Measurements from ENCODE around the gene SUV39H2. TPM values are rescaled to one million over a fixed set of nuclear protein-coding genes. Genes with fewer than 3 reads are reported as not detected.
"Not testable (repeated sequence)": the region's sequence is repeated elsewhere in the genome, so short reads cannot be mapped to it uniquely, and the experiment has no call there.

The SUV39H2 gene
- total and polyA plus RNA-seq, 8 donors, result 1.1 to 5.9 (median 3.1) TPM

DNA sequence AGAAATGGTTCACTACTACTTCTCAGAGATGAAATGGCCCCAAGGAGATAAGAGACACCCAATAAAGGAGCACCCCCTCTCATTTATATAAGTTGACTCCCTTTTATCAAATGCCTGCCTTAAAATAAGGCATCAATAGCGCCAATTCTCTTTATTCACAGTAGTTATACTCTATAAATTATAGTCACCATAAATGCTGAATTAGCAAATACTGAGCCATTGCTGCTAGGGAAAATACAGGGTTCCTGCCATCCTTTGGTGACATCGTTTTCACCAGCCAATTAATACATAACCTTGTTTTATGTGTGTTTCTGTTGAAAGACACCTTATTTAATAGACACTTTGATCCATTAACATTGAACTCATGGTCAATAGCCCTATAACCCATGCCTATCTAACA is 46.6 kb downstream of the SUV39H2 start:
- intact Hi-C loops (cut with DNase I), result no loop called here
- no peaks in the 10 kb centered on the region for H3K4me1 ChIP-seq
- DNase-seq (no peak), ATAC-seq (no peak), FAIRE-seq (no peak)
- no peak overlapping the region for H3K27ac ChIP-seq
- 96 to 100% methylated on average over 2 of the region's 2 CpGs for WGBS, 2 donors
- TF ChIP-seq, protein P1, sequence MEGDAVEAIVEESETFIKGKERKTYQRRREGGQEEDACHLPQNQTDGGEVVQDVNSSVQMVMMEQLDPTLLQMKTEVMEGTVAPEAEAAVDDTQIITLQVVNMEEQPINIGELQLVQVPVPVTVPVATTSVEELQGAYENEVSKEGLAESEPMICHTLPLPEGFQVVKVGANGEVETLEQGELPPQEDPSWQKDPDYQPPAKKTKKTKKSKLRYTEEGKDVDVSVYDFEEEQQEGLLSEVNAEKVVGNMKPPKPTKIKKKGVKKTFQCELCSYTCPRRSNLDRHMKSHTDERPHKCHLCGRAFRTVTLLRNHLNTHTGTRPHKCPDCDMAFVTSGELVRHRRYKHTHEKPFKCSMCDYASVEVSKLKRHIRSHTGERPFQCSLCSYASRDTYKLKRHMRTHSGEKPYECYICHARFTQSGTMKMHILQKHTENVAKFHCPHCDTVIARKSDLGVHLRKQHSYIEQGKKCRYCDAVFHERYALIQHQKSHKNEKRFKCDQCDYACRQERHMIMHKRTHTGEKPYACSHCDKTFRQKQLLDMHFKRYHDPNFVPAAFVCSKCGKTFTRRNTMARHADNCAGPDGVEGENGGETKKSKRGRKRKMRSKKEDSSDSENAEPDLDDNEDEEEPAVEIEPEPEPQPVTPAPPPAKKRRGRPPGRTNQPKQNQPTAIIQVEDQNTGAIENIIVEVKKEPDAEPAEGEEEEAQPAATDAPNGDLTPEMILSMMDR (IDR thresholded peaks at IDR 0.05), result no peak
- H3K9me3 ChIP-seq, result no peaks in the 10 kb centered on the region
- peaks cover 0 to 14% (median 0%) of the 10 kb centered on the region in 3 donors for H3K36me3 ChIP-seq
- no peaks in the 10 kb centered on the region for H3K27me3 ChIP-seq
- H3K4me3 ChIP-seq, result no peak overlapping the region

DNA sequence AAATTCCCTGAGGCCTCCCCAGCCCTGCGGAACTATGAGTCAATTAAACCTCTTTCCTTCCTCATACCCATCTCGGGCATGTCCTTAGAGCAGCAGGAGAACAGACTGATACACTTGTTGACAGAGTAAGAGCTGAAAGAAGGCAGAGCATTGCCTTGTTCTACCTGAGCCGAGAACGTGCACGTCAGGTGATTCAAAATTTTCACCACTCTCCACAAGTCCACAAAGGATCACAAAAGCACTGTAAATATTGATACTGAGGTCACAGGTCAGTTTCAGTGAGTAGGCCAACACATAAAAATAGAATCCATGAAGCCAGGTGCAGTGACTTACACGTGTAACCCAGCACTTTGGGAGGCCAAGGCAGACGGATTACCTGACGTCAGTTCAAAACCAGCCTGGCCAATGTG is 47.4 kb downstream of the SUV39H2 start:
- no peaks in the 10 kb centered on the region for H3K9me3 ChIP-seq
- DNase-seq (no peak), ATAC-seq (peak in 1 of 4 donors; percentile 68), FAIRE-seq (no peak)
- no peak overlapping the region for H3K27ac ChIP-seq
- H3K36me3 ChIP-seq, result peaks cover 0 to 18% (median 0%) of the 10 kb centered on the region in 3 donors
- intact Hi-C loops (cut with DNase I), result no loop called here
- no peaks in the 10 kb centered on the region for H3K4me1 ChIP-seq
- H3K4me3 ChIP-seq, result no peak overlapping the region
- 66 to 68% methylated on average over 8 of the region's 8 CpGs for WGBS, 2 donors
- no peaks in the 10 kb centered on the region for H3K27me3 ChIP-seq
- TF ChIP-seq, protein P1 (IDR thresholded peaks at IDR 0.05), result no peak

DNA sequence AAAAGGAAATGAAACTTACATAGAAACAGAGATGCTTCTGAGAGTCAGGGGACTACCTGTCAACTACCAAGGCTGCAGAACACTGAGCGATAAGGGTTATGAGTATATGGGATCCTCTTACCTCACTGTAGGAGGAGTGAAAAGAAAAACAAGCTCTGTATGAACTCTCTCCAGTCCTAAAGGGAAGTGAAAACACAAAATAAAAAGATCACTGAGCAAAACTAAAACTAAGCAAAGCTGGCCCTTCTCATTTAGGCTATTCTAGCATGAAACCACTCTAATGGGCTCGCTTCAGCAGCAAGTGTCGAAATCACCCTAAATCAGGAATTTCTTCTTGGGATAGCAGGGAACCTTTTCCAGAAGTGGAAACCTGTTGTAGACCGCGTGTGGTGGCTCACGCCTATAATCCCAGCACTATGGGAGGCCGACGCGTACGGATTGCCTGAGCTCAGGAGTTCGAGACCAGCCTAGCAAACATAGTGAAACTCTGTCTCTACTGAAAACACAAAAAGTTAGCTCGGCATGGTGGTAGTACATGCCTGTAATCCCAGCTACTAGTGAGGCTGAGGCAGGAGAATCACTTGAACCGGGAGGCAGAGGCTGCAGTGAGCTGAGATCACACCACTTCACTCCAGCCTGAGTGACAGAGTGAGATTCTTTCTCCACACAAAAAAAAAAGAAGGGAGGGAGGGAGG is 48.2 kb downstream of the SUV39H2 start:
- H3K27ac ChIP-seq, result no peak overlapping the region
- no peak for FAIRE-seq
- TF ChIP-seq, protein P1 (IDR thresholded peaks at IDR 0.05), result no peak
- peaks cover 0 to 20% (median 0%) of the 10 kb centered on the region in 3 donors for H3K36me3 ChIP-seq
- no peak overlapping the region for H3K4me3 ChIP-seq
- no peak for DNase-seq
- ATAC-seq, result no peak
- no peaks in the 10 kb centered on the region for H3K9me3 ChIP-seq
- H3K27me3 ChIP-seq, result no peaks in the 10 kb centered on the region
- WGBS, 2 donors, result 92 to 96% methylated on average over 13 of the region's 13 CpGs
- intact Hi-C loops (cut with DNase I), result no loop called here
- no peaks in the 10 kb centered on the region for H3K4me1 ChIP-seq

DNA sequence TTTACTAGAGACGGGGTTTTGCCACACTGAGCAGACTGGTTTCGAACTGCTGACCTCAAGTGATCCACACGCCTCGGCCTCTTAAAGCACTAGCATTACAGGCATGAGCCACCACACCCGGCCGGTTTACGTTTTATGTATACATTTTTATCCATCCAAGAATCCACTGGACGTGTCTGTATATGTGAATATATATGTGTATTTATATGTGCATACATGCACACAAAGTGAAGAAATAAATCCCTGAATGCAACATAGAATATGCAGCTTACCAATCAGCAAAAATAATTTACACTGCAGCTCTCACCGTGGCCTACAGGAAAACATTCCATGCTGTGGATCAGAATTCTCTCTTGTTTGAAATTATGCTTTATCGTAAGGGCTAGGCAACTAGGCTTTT is 51.9 kb downstream of the SUV39H2 start:
- no peak for DNase-seq
- H3K9me3 ChIP-seq, result no peaks in the 10 kb centered on the region
- intact Hi-C loops (cut with DNase I), result no loop called here
- H3K36me3 ChIP-seq, result peaks cover 0 to 42% (median 4%) of the 10 kb centered on the region in 3 donors
- WGBS, 2 donors, result 94 to 95% methylated on average over 10 of the region's 10 CpGs
- no peak for ATAC-seq
- no peaks in the 10 kb centered on the region for H3K27me3 ChIP-seq
- no peaks in the 10 kb centered on the region for H3K4me1 ChIP-seq
- no peak for FAIRE-seq
- no peak overlapping the region for H3K27ac ChIP-seq
- H3K4me3 ChIP-seq, result no peak overlapping the region
- TF ChIP-seq, protein P1 (IDR thresholded peaks at IDR 0.05), result no peak

DNA sequence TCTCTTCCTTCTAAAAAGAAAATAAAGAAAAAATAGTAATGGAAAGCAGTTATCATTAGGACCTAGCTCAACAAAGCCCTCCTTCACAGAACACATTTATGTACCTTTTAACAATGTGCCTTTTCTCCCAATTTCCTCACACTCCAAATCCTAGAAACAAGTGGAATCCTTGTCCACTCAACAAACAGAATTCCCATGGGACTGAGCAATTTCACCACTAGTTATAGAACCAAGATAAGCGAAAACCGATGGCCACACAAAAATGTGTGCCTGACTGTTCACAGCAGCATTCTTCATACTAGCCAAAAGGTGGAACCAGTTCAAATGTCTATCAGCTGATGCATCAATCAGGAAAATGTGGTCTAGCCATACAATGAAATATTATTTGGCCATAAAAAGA is 57.9 kb downstream of the SUV39H2 start:
- Histone ChIP-seq H3K27ac (no peak overlapping the region), H3K4me3 (no peak overlapping the region), H3K4me1 (no peaks in the 10 kb centered on the region), H3K27me3 (no peaks in the 10 kb centered on the region), H3K36me3 (peaks cover 0 to 26% (median 4%) of the 10 kb centered on the region in 3 donors), H3K9me3 (no peaks in the 10 kb centered on the region)
- FAIRE-seq (no peak), ATAC-seq (no peak), DNase-seq (no peak)
- TF ChIP-seq, protein P1 (IDR thresholded peaks at IDR 0.05), result no peak
- 87 to 91% methylated on average over 2 of the region's 2 CpGs for WGBS, 2 donors
- intact Hi-C loops (cut with DNase I), result no loop called here

DNA sequence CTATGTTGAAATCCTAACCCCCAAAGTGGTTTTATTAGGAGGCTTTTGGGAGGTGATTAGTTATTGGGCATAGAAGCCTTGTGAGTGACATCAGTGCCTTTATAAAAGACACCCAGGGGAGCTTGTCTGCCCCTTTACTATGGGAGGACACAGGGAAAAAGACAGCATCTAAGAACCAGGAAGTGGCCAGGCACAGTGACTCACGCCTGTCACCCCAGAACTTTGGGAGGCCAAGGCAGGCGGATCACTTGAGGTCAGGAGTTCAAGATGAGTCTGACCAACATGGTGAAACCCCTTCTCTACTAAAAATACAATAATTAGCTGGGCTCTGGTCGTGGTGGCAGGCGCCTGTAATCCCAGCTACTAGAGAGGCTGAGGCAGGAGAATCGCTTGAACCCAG is 60.3 kb downstream of the SUV39H2 start:
- DNase-seq, result not testable (repeated sequence)

DNA sequence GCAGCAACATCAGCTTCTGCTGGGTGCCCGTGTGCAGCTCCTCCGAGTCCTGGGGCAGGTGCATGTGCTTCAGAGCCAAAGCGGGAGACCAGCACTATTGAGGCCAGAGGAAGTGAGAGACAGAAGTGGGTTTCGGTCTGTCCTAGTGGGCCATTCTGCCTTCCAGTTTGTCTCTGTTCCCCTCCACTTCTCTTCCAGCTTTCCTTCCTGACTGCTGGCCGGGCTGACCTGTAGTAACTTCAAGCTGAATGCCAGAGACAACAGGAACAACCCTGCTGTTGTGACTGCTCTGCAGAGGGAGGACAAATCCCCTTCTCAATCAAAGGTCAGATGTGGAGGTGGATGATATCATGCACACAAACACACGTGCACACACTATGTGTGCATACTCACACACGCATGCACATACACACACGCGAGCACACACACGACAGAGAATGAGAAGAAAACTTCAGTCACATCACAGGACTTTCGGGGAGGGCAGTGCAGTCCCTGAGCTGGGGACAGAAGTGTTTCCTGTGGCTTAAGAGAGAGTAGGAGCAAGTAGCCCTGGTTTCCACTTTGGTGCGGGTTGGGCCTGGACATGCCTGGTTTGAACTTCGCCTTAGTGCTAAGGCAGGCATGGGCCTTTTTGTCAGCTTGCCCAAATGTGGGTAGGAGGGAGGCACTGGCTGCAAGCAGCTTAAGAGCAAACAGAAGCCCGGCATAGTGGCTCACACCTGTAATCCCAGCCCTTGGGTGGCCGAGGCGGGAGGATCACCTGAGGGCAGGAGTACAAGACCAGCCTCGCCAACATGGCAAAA is 63.7 kb downstream of the SUV39H2 start:
- FAIRE-seq; H3K27me3 ChIP-seq; H3K36me3 ChIP-seq; DNase-seq; intact Hi-C loops (cut with DNase I); H3K4me3 ChIP-seq; H3K9me3 ChIP-seq; H3K4me1 ChIP-seq; H3K27ac ChIP-seq; ATAC-seq: not testable (repeated sequence)
- WGBS, 2 donors, result 92 to 96% methylated on average over 16 to 17 of the region's 17 CpGs

More for the DNA sequence above, 60.3 kb downstream of the SUV39H2 start:
- intact Hi-C loops (cut with DNase I); ATAC-seq; H3K27me3 ChIP-seq; H3K9me3 ChIP-seq; H3K27ac ChIP-seq; FAIRE-seq; H3K4me1 ChIP-seq; H3K4me3 ChIP-seq; H3K36me3 ChIP-seq: not testable (repeated sequence)
- WGBS, 2 donors, result 86 to 87% methylated on average over 4 of the region's 5 CpGs
